SK-N-SH treated with all-trans-retinoic acid at 6 μM for 48 hours (cell line): Measurements from ENCODE around the gene PPARD.

Source experiments
- ARNTL ChIP-seq: fragments of 450-650 bp; formaldehyde crosslinking; IDR thresholded peaks from 2 replicates; pipeline ENCODE4 v1.5.0; 2020; ENCODE audit warnings: low read depth, mild to moderate bottlenecking, moderate library complexity, borderline replicate concordance
- CSDC2 ChIP-seq: fragments of 250-450 bp; sonication (Bioruptor Pico); IDR thresholded peaks from 2 replicates; pipeline ENCODE4 v1.5.0; 2020; ENCODE audit warnings: mild to moderate bottlenecking, moderate library complexity
- ESRRG ChIP-seq: fragments of 250-450 bp; sonication (Bioruptor Pico); IDR thresholded peaks from 2 replicates; pipeline ENCODE4 v1.6.1; 2021; ENCODE audit warnings: mild to moderate bottlenecking
- ISL1 ChIP-seq: fragments of 250-450 bp; sonication (Bioruptor Pico); IDR thresholded peaks from 2 replicates; pipeline ENCODE4 v2.1.2; 2022; ENCODE audit warnings: mild to moderate bottlenecking, moderate library complexity
- POU6F1 ChIP-seq: fragments of 250-450 bp; sonication (Bioruptor Pico); IDR thresholded peaks from 2 replicates; pipeline ENCODE4 v1.8.0; 2021; ENCODE audit warnings: low read depth, mild to moderate bottlenecking, moderate library complexity, borderline replicate concordance
- PPARA ChIP-seq: fragments of 250-450 bp; sonication (Bioruptor Pico); IDR thresholded peaks from 2 replicates; pipeline ENCODE4 v1.5.0; 2020; ENCODE audit warnings: mild to moderate bottlenecking, borderline replicate concordance
- RARB ChIP-seq: fragments of 250-450 bp; sonication (Bioruptor Pico); IDR thresholded peaks from 2 replicates; pipeline ENCODE4 v1.8.0; 2021; ENCODE audit warnings: mild to moderate bottlenecking, moderate library complexity
- ZC3H10 ChIP-seq: fragments of 250-450 bp; sonication (Bioruptor Pico); IDR thresholded peaks from 2 replicates; pipeline ENCODE4 v1.5.1; 2021; ENCODE audit warnings: mild to moderate bottlenecking, moderate library complexity
- ZFP30 ChIP-seq: fragments of 450-650 bp; formaldehyde crosslinking; IDR thresholded peaks from 2 replicates; pipeline ENCODE4 v1.5.0; 2022; ENCODE audit warnings: mild to moderate bottlenecking, moderate library complexity
- TF ChIP-seq, protein P1 (sequence below): fragments of 250-450 bp; sonication (Bioruptor Pico); IDR thresholded peaks from 2 replicates; pipeline ENCODE4 v1.8.0; 2020; ENCODE audit warnings: mild to moderate bottlenecking, moderate library complexity, borderline replicate concordance

GRCh38 chr6:35392773-35393672 is 50.7 kb downstream of the PPARD start:
- TF ChIP-seq RARB = no peak
- no peak for TF ChIP-seq ISL1
- no peak for TF ChIP-seq ARNTL
- no peak for TF ChIP-seq ZC3H10 (CRISPR knock-in tag)
- no peak for TF ChIP-seq ESRRG (CRISPR knock-in tag)
- no peak for TF ChIP-seq ZFP30
- TF ChIP-seq CSDC2 (CRISPR knock-in tag) = no peak
- TF ChIP-seq, protein P1, sequence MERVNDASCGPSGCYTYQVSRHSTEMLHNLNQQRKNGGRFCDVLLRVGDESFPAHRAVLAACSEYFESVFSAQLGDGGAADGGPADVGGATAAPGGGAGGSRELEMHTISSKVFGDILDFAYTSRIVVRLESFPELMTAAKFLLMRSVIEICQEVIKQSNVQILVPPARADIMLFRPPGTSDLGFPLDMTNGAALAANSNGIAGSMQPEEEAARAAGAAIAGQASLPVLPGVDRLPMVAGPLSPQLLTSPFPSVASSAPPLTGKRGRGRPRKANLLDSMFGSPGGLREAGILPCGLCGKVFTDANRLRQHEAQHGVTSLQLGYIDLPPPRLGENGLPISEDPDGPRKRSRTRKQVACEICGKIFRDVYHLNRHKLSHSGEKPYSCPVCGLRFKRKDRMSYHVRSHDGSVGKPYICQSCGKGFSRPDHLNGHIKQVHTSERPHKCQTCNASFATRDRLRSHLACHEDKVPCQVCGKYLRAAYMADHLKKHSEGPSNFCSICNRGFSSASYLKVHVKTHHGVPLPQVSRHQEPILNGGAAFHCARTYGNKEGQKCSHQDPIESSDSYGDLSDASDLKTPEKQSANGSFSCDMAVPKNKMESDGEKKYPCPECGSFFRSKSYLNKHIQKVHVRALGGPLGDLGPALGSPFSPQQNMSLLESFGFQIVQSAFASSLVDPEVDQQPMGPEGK (CRISPR knock-in tag) = no peak
- TF ChIP-seq POU6F1 = no peak
- no peak for TF ChIP-seq PPARA
